ENCODE results near the gene CCDC40. TPM values are rescaled to one million over a fixed set of nuclear protein-coding genes. Genes with fewer than 3 reads are reported as not detected.
A peak's percentile ranks its signal among the peaks of the same experiment; 100 is the strongest.

Gene CCDC40
- total RNA-seq, 1 experiment from 2014 or later: 16.3 TPM

DNA sequence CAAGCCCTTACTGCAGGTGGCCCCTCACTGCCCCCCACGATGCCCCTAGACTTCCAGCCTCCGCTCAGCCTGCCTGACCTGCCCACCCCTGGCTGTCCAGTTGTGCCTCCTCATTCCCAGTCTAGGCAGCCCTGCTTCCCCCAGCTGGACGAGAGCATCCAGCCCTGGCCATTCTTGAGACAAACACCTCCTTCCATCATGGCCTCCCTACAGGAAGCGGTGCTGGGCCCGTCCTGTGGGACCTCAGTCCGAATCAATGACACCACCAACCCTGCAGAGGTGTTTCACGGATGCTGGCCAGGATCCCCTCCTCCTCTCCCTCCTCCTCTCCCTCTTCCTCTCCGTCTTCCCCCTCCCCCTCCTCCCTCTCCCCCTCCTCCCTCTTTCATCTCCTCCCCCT is 28.3 kb downstream of the CCDC40 start:
- no peak for DNase-seq (ENCODE audit: low spot score)
- no peaks in the 10 kb centered on the region; the same call in 1 of the 2 replicates for H3K36me3 Mint-ChIP-seq
- no peaks in the 10 kb centered on the region for H3K9me3 Mint-ChIP-seq
- ATAC-seq: no peak
- POLR2A ChIA-PET: no interaction called here
- CTCF ChIA-PET: interaction anchor here (0.5 to 2.3 kb wide), 3 partner anchors 37 to 94 kb away, joined by 3 to 9 read pairs (median 6); partner anchors contain the start of gene GAA
- H3K27me3 Mint-ChIP-seq (ENCODE audit: low read depth): no peaks in the 10 kb centered on the region
- no peak overlapping the region for H3K4me3 Mint-ChIP-seq
- TF ChIP-seq TCF7 (CRISPR knock-in tag; IDR thresholded peaks at IDR 0.05; ENCODE audit: low read depth) (no peak), ZNF423 (CRISPR knock-in tag; IDR thresholded peaks at IDR 0.05) (no peak), CREB1 (CRISPR knock-in tag; IDR thresholded peaks at IDR 0.05) (no peak), SMAD4 (CRISPR knock-in tag; IDR thresholded peaks at IDR 0.05) (no peak), CREM (CRISPR knock-in tag; IDR thresholded peaks at IDR 0.05) (no peak), ZNF263 (CRISPR knock-in tag; IDR thresholded peaks at IDR 0.05; ENCODE audit: low read depth) (peak; percentile 74; the same call in 1 of the 2 replicates)
- TF ChIP-seq, protein P1, sequence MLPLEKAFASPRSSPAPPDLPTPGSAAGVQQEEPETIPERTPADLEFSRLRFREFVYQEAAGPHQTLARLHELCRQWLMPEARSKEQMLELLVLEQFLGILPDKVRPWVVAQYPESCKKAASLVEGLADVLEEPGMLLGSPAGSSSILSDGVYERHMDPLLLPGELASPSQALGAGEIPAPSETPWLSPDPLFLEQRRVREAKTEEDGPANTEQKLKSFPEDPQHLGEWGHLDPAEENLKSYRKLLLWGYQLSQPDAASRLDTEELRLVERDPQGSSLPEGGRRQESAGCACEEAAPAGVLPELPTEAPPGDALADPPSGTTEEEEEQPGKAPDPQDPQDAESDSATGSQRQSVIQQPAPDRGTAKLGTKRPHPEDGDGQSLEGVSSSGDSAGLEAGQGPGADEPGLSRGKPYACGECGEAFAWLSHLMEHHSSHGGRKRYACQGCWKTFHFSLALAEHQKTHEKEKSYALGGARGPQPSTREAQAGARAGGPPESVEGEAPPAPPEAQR (CRISPR knock-in tag; IDR thresholded peaks at IDR 0.05): no peak
- TF ChIP-seq, protein P2, sequence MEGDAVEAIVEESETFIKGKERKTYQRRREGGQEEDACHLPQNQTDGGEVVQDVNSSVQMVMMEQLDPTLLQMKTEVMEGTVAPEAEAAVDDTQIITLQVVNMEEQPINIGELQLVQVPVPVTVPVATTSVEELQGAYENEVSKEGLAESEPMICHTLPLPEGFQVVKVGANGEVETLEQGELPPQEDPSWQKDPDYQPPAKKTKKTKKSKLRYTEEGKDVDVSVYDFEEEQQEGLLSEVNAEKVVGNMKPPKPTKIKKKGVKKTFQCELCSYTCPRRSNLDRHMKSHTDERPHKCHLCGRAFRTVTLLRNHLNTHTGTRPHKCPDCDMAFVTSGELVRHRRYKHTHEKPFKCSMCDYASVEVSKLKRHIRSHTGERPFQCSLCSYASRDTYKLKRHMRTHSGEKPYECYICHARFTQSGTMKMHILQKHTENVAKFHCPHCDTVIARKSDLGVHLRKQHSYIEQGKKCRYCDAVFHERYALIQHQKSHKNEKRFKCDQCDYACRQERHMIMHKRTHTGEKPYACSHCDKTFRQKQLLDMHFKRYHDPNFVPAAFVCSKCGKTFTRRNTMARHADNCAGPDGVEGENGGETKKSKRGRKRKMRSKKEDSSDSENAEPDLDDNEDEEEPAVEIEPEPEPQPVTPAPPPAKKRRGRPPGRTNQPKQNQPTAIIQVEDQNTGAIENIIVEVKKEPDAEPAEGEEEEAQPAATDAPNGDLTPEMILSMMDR (IDR thresholded peaks at IDR 0.05): no peak
- TF ChIP-seq, protein P3, sequence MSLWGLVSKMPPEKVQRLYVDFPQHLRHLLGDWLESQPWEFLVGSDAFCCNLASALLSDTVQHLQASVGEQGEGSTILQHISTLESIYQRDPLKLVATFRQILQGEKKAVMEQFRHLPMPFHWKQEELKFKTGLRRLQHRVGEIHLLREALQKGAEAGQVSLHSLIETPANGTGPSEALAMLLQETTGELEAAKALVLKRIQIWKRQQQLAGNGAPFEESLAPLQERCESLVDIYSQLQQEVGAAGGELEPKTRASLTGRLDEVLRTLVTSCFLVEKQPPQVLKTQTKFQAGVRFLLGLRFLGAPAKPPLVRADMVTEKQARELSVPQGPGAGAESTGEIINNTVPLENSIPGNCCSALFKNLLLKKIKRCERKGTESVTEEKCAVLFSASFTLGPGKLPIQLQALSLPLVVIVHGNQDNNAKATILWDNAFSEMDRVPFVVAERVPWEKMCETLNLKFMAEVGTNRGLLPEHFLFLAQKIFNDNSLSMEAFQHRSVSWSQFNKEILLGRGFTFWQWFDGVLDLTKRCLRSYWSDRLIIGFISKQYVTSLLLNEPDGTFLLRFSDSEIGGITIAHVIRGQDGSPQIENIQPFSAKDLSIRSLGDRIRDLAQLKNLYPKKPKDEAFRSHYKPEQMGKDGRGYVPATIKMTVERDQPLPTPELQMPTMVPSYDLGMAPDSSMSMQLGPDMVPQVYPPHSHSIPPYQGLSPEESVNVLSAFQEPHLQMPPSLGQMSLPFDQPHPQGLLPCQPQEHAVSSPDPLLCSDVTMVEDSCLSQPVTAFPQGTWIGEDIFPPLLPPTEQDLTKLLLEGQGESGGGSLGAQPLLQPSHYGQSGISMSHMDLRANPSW (CRISPR knock-in tag; conservative IDR thresholded peaks at IDR 0.05; ENCODE audit: low read depth): no peak
- H3K27ac Mint-ChIP-seq: no peak overlapping the region
- peaks cover 23% of the 10 kb centered on the region for H3K4me1 Mint-ChIP-seq

DNA sequence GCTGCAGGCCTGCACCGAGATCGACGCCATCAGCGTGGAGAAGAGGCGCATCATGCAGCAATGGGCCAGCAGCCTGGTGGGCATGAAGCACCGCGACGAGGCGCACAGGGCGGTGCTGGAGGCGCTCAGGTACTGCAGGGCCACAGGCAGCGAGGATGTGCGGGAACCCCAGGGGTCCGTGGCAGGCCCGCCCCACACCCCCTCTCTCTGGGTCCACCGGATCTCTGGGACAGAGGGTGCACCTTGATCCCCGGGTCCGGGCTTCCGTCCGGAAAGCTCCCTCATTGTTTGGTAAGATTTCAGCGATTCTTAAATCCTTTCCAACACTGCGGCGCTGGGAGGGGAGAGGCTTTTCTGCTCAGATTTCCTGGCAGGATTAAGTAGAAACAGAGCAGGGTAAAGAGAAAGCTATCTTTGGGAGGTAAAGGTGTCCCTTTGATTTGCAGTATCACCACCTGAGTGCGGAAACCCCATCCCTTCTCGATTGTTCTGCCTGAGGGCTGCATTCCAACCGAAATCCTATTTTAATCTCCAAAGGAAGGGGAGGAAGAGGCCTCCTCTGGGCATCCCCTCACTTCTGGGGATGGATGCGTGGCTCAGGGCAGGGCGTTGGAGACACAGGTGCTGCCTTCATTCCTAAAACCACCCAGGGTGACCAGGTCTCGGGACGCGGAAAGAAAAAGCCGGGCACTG is 29.2 kb downstream of the CCDC40 start:
- no peaks in the 10 kb centered on the region for H3K36me3 Mint-ChIP-seq
- ChIA-PET POLR2A (no interaction called here), CTCF (interaction anchor here (0.6 to 2.6 kb wide), 4 partner anchors 11 to 58 kb away, joined by 3 to 10 read pairs (median 6); partner anchors contain the start of gene GAA)
- H3K9me3 Mint-ChIP-seq: no peaks in the 10 kb centered on the region
- TF ChIP-seq ZNF423 (CRISPR knock-in tag; IDR thresholded peaks at IDR 0.05) (0 out of 2 replicates have a peak, but pooled peaks have one; percentile 15), SOX15 (CRISPR knock-in tag; IDR thresholded peaks at IDR 0.05) (no peak), GRHL2 (CRISPR knock-in tag; IDR thresholded peaks at IDR 0.05; ENCODE audit: insufficient replicate concordance, severe bottlenecking) (no peak), ZNF317 (CRISPR knock-in tag; IDR thresholded peaks at IDR 0.05; ENCODE audit: borderline replicate concordance, low read depth) (0 out of 2 replicates have a peak, but pooled peaks have one; percentile 10)
- TF ChIP-seq, protein P4, sequence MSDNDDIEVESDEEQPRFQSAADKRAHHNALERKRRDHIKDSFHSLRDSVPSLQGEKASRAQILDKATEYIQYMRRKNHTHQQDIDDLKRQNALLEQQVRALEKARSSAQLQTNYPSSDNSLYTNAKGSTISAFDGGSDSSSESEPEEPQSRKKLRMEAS (CRISPR knock-in tag; IDR thresholded peaks at IDR 0.05): peak; percentile 44; the same call in 1 of the 2 replicates
- TF ChIP-seq, protein P5, sequence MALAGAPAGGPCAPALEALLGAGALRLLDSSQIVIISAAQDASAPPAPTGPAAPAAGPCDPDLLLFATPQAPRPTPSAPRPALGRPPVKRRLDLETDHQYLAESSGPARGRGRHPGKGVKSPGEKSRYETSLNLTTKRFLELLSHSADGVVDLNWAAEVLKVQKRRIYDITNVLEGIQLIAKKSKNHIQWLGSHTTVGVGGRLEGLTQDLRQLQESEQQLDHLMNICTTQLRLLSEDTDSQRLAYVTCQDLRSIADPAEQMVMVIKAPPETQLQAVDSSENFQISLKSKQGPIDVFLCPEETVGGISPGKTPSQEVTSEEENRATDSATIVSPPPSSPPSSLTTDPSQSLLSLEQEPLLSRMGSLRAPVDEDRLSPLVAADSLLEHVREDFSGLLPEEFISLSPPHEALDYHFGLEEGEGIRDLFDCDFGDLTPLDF (CRISPR knock-in tag; IDR thresholded peaks at IDR 0.05): no peak
- TF ChIP-seq, protein P6, sequence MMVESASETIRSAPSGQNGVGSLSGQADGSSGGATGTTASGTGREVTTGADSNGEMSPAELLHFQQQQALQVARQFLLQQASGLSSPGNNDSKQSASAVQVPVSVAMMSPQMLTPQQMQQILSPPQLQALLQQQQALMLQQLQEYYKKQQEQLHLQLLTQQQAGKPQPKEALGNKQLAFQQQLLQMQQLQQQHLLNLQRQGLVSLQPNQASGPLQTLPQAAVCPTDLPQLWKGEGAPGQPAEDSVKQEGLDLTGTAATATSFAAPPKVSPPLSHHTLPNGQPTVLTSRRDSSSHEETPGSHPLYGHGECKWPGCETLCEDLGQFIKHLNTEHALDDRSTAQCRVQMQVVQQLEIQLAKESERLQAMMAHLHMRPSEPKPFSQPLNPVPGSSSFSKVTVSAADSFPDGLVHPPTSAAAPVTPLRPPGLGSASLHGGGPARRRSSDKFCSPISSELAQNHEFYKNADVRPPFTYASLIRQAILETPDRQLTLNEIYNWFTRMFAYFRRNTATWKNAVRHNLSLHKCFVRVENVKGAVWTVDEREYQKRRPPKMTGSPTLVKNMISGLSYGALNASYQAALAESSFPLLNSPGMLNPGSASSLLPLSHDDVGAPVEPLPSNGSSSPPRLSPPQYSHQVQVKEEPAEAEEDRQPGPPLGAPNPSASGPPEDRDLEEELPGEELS (CRISPR knock-in tag; IDR thresholded peaks at IDR 0.05): no peak
- no peak overlapping the region; the same call in 1 of the 2 replicates for H3K4me3 Mint-ChIP-seq
- ATAC-seq: peak; percentile 80
- peak; percentile 53 for DNase-seq (ENCODE audit: low spot score)
- H3K4me1 Mint-ChIP-seq: peaks cover 23% of the 10 kb centered on the region
- no peaks in the 10 kb centered on the region for H3K27me3 Mint-ChIP-seq (ENCODE audit: low read depth)
- H3K27ac Mint-ChIP-seq: peak overlapping the region; percentile 93

All from WTC11 (cell line).